ENCODE data around the gene TRAPPC10. TPM values are rescaled to one million over a fixed set of nuclear protein-coding genes. Genes with fewer than 3 reads are reported as not detected.

The TRAPPC10 gene
- total and polyA plus RNA-seq, 7 donors: 8.4 to 27.3 (median 19.6) TPM

DNA sequence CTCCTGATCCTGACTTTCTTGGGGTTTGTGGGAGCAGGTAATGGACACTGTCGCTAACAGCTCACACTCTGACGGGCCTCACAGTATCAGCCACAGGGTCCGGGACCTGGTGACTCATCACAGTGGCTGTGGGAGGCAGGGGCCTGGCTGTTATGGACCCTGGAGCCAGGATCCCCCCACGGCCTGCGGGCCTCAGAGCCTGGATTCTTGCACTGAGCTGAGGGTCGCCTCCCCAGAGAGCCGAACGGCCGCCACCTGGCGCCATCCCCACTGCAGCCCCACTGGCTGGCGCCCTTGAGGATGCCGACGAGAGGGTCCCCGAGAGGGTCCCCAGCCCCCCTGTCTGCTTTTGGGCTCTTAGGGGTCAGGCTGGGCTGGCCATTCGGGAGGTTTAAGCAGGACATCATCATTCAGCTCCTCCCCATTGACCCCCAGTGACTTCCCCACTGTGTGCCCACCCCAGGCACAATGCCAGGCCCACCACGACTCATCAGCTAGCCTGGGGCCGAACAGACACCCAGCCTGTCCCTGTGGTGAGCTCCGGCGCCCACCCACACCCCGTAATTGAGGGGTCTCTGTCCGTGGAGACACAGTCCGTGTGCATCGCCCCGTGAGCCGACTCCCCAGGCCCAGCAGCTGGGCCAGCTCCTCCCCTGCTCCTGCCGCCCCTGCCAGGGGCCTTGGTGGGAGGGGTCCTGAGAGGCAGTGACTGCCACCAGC lies 30.8 kb upstream of the TRAPPC10 start:
- TF ChIP-seq POLR2A (IDR thresholded peaks at IDR 0.05): no peak
- no peak for TF ChIP-seq EP300 (IDR thresholded peaks at IDR 0.05)
- TF ChIP-seq, protein P1, sequence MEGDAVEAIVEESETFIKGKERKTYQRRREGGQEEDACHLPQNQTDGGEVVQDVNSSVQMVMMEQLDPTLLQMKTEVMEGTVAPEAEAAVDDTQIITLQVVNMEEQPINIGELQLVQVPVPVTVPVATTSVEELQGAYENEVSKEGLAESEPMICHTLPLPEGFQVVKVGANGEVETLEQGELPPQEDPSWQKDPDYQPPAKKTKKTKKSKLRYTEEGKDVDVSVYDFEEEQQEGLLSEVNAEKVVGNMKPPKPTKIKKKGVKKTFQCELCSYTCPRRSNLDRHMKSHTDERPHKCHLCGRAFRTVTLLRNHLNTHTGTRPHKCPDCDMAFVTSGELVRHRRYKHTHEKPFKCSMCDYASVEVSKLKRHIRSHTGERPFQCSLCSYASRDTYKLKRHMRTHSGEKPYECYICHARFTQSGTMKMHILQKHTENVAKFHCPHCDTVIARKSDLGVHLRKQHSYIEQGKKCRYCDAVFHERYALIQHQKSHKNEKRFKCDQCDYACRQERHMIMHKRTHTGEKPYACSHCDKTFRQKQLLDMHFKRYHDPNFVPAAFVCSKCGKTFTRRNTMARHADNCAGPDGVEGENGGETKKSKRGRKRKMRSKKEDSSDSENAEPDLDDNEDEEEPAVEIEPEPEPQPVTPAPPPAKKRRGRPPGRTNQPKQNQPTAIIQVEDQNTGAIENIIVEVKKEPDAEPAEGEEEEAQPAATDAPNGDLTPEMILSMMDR (IDR thresholded peaks at IDR 0.05): no peak
- TF ChIP-seq POLR2AphosphoS5 (IDR thresholded peaks at IDR 0.05): no peak
- H3K4me1 ChIP-seq: no peaks in the 10 kb centered on the region
- H3K27me3 ChIP-seq: no peaks in the 10 kb centered on the region
- intact Hi-C loops (cut with DNase I): no loop called here
- H3K36me3 ChIP-seq: peaks cover 15 to 67% (median 25%) of the 10 kb centered on the region in 4 donors
- WGBS, 2 donors: 92 to 93% methylated on average over 26 of the region's 26 CpGs
- no peak overlapping the region for H3K27ac ChIP-seq
- no peaks in the 10 kb centered on the region for H3K9me3 ChIP-seq
- no peak overlapping the region for H3K4me3 ChIP-seq
- DNase-seq: no peak

DNA sequence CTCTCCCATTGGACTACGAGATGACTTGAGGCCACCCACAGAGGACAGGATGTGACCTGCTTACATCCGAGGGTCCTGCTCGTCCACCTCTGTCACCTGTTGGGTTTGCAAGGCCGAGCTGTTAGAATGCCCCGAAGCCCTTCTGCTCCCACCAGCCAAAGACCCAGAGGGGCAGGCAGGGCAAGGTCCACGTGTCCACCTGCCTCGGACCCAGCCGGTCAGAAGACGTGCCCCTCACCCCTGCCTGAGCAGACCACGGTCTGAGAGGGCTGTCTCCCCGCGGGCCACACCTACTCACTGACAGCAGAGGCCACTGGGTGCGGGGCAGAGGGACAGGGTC lies 30.3 kb upstream of the TRAPPC10 start:
- TF ChIP-seq EP300 (IDR thresholded peaks at IDR 0.05) (no peak), POLR2AphosphoS5 (IDR thresholded peaks at IDR 0.05) (no peak)
- TF ChIP-seq, protein P1 (IDR thresholded peaks at IDR 0.05): no peak
- DNase-seq: no peak
- no peaks in the 10 kb centered on the region for H3K9me3 ChIP-seq
- WGBS, 2 donors: 84 to 88% methylated on average over 13 of the region's 13 CpGs
- no peaks in the 10 kb centered on the region for H3K27me3 ChIP-seq
- no peak overlapping the region for H3K4me3 ChIP-seq
- intact Hi-C loops (cut with DNase I): no loop called here
- no peaks in the 10 kb centered on the region for H3K4me1 ChIP-seq
- no peak overlapping the region for H3K27ac ChIP-seq
- peaks cover 15 to 67% (median 25%) of the 10 kb centered on the region in 4 donors for H3K36me3 ChIP-seq

DNA sequence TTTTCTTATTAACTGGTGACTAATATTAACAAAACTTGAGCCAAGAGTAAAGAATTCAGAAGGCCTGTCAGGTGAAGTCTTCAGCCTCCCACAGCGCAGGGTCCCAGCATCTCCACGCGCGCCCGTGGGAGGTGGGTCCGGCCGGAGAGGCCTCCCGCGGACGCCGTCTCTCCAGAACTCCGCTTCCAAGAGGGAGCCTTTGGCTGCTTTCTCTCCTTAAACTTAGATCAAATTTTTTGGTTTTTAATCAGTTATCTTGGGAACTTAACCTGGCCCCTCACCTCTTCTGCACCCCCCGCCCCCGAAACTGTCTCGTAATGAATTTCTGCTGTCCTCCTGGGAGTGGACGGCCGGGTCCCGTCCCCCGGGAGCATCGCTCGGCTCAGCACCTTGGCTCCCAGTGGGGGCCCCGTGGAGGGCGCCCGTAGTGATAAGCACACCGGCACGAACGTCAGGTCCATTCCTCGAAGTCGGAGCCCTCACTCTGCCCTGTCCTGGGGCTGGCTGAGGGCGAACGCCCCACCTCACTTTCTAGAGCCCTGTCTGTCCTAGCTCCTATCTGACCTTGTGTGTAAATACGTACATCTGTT lies 29.5 kb upstream of the TRAPPC10 start:
- Histone ChIP-seq H3K27me3 (no peaks in the 10 kb centered on the region), H3K36me3 (peaks cover 15 to 62% (median 25%) of the 10 kb centered on the region in 4 donors), H3K27ac (no peak overlapping the region), H3K9me3 (no peaks in the 10 kb centered on the region), H3K4me1 (no peaks in the 10 kb centered on the region), H3K4me3 (no peak overlapping the region)
- WGBS, 2 donors: 94 to 97% methylated on average over 32 of the region's 32 CpGs
- DNase-seq: no peak
- intact Hi-C loops (cut with DNase I): no loop called here
- TF ChIP-seq, protein P1 (IDR thresholded peaks at IDR 0.05): no peak
- no peak for TF ChIP-seq POLR2AphosphoS5 (IDR thresholded peaks at IDR 0.05)
- no peak for TF ChIP-seq POLR2A (IDR thresholded peaks at IDR 0.05)
- TF ChIP-seq EP300 (IDR thresholded peaks at IDR 0.05): no peak

DNA sequence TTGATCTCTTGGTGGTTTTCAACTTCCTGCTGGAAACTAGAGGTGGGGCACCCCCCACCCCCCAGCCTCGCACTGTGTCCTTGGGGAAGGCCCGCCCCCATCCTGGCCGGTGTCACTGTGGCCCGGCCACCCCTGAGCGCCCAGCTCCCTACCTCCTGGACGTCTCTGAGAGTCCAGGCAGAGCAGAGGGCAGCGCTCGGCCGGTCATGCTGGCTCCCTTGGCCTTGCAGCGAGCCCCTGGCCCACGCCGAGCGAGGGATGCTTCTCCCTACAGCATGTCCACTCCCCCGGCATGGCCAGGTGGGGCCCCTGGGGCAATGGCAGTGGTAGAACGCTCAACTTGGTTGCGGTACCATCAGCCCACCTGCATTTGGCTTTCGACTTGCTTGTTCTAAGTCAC lies 28.7 kb upstream of the TRAPPC10 start:
- intact Hi-C loops (cut with DNase I): no loop called here
- TF ChIP-seq POLR2AphosphoS5 (IDR thresholded peaks at IDR 0.05) (no peak), EP300 (IDR thresholded peaks at IDR 0.05) (no peak), POLR2A (IDR thresholded peaks at IDR 0.05) (no peak)
- TF ChIP-seq, protein P1 (IDR thresholded peaks at IDR 0.05): no peak
- no peak overlapping the region for H3K27ac ChIP-seq
- H3K27me3 ChIP-seq: no peaks in the 10 kb centered on the region
- H3K9me3 ChIP-seq: no peaks in the 10 kb centered on the region
- 92 to 93% methylated on average over 17 of the region's 17 CpGs for WGBS, 2 donors
- no peaks in the 10 kb centered on the region for H3K4me1 ChIP-seq
- no peak overlapping the region for H3K4me3 ChIP-seq
- DNase-seq: no peak
- peaks cover 15 to 54% (median 20%) of the 10 kb centered on the region in 4 donors for H3K36me3 ChIP-seq
